Measurements from ENCODE around the gene KIRREL3.

DNA sequence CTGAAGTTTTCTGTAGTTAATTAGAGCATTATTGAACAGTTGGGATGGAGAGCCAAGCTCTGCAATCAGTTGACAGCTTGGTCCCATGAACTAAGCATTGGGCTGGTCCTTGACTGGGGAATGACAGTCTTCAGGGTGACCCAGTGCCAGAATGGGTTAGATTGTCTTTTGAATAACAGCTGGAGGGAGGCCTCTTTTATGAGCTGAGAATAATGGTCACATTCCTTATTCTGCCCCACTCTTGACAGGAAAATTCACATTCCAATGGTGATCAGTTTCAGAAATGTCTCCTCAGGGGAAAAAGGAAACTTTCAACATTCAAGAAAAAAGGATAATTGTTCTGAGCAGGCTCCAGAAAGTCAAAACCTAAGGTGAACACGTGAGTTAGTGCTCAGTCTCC, 113.9 kb downstream of the KIRREL3 start:
- no peak for TF ChIP-seq POLR2A (IDR thresholded peaks at IDR 0.05; ENCODE audit: low read length)
- no peak for TF ChIP-seq CTCF (IDR thresholded peaks at IDR 0.05)
- no peak for TF ChIP-seq RFX5 (IDR thresholded peaks at IDR 0.05)
- TF ChIP-seq, protein P1, sequence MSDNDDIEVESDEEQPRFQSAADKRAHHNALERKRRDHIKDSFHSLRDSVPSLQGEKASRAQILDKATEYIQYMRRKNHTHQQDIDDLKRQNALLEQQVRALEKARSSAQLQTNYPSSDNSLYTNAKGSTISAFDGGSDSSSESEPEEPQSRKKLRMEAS (IDR thresholded peaks at IDR 0.05): no peak
- TF ChIP-seq ATOH8 (CRISPR knock-in tag; IDR thresholded peaks at IDR 0.05; ENCODE audit: low read depth): no peak
- TF ChIP-seq, protein P2, sequence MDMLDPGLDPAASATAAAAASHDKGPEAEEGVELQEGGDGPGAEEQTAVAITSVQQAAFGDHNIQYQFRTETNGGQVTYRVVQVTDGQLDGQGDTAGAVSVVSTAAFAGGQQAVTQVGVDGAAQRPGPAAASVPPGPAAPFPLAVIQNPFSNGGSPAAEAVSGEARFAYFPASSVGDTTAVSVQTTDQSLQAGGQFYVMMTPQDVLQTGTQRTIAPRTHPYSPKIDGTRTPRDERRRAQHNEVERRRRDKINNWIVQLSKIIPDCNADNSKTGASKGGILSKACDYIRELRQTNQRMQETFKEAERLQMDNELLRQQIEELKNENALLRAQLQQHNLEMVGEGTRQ (IDR thresholded peaks at IDR 0.05): no peak

Measured in A549 (cell line).